ENCODE measurements around the gene NOTUM.

DNA sequence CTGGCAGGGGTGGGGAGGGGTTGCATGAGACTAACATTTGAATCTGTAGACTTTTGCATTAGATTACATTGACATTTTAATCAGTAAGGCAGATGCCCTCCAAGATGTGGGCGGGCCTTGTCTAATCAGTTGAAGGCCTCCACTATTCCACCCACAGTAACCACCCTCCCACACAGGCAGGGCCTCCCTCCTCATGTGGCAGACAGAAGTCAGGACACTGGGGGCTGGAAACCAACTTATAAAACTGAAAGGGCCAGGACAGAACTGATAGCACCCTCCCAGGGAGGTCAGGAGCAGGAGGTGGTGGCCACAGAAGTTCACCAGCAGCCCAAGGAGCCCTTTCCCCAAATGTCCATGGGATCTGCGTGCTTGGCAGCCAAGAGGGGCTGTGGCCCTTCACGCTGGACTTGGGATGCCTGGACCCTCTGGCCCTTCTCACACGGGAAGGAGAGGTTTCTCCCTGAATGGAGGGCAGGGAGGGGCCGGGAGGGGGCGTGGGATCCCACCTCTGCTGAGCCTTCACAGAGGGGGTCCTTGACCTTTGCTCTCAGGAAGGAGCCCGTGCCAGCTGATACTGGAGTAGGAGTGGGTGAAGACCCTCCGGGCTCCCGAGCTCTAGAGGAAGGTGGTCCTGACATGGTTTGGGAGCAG, 28.5 kb downstream of the NOTUM start:
- TF ChIP-seq, protein P1, sequence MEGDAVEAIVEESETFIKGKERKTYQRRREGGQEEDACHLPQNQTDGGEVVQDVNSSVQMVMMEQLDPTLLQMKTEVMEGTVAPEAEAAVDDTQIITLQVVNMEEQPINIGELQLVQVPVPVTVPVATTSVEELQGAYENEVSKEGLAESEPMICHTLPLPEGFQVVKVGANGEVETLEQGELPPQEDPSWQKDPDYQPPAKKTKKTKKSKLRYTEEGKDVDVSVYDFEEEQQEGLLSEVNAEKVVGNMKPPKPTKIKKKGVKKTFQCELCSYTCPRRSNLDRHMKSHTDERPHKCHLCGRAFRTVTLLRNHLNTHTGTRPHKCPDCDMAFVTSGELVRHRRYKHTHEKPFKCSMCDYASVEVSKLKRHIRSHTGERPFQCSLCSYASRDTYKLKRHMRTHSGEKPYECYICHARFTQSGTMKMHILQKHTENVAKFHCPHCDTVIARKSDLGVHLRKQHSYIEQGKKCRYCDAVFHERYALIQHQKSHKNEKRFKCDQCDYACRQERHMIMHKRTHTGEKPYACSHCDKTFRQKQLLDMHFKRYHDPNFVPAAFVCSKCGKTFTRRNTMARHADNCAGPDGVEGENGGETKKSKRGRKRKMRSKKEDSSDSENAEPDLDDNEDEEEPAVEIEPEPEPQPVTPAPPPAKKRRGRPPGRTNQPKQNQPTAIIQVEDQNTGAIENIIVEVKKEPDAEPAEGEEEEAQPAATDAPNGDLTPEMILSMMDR (tag by site-specific recombination; IDR thresholded peaks at IDR 0.05), result no peak
- TF ChIP-seq ZNF274 (IDR thresholded peaks at IDR 0.05; ENCODE audit: low read length), result no peak
- TF ChIP-seq ZNF274 (tag by site-specific recombination; IDR thresholded peaks at IDR 0.05; ENCODE audit: borderline replicate concordance), result no peak
- TF ChIP-seq ZBTB20 (tag by site-specific recombination; IDR thresholded peaks at IDR 0.05), result no peak
- no peak for TF ChIP-seq ZFP3 (tag by site-specific recombination; IDR thresholded peaks at IDR 0.05; ENCODE audit: low read depth)
- TF ChIP-seq ZNF155 (tag by site-specific recombination; IDR thresholded peaks at IDR 0.05), result no peak
- no peak for TF ChIP-seq ZNF335 (tag by site-specific recombination; conservative IDR thresholded peaks at IDR 0.05)
- no peak for TF ChIP-seq ZNF398 (tag by site-specific recombination; IDR thresholded peaks at IDR 0.05)
- TF ChIP-seq ZNF324 (tag by site-specific recombination; IDR thresholded peaks at IDR 0.05), result no peak
- TF ChIP-seq ELK4 (IDR thresholded peaks at IDR 0.05; ENCODE audit: borderline replicate concordance, low read depth, low read length), result no peak
- TF ChIP-seq ZNF555 (tag by site-specific recombination; conservative IDR thresholded peaks at IDR 0.05), result no peak
- no peak for TF ChIP-seq ZNF140 (tag by site-specific recombination; IDR thresholded peaks at IDR 0.05)
- peak; percentile 91 for TF ChIP-seq EGR2 (tag by site-specific recombination; IDR thresholded peaks at IDR 0.05; ENCODE audit: low read depth)
- TF ChIP-seq, protein P2, sequence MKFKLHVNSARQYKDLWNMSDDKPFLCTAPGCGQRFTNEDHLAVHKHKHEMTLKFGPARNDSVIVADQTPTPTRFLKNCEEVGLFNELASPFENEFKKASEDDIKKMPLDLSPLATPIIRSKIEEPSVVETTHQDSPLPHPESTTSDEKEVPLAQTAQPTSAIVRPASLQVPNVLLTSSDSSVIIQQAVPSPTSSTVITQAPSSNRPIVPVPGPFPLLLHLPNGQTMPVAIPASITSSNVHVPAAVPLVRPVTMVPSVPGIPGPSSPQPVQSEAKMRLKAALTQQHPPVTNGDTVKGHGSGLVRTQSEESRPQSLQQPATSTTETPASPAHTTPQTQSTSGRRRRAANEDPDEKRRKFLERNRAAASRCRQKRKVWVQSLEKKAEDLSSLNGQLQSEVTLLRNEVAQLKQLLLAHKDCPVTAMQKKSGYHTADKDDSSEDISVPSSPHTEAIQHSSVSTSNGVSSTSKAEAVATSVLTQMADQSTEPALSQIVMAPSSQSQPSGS (tag by site-specific recombination; IDR thresholded peaks at IDR 0.05; ENCODE audit: low read depth), result no peak
- TF ChIP-seq, protein P3, sequence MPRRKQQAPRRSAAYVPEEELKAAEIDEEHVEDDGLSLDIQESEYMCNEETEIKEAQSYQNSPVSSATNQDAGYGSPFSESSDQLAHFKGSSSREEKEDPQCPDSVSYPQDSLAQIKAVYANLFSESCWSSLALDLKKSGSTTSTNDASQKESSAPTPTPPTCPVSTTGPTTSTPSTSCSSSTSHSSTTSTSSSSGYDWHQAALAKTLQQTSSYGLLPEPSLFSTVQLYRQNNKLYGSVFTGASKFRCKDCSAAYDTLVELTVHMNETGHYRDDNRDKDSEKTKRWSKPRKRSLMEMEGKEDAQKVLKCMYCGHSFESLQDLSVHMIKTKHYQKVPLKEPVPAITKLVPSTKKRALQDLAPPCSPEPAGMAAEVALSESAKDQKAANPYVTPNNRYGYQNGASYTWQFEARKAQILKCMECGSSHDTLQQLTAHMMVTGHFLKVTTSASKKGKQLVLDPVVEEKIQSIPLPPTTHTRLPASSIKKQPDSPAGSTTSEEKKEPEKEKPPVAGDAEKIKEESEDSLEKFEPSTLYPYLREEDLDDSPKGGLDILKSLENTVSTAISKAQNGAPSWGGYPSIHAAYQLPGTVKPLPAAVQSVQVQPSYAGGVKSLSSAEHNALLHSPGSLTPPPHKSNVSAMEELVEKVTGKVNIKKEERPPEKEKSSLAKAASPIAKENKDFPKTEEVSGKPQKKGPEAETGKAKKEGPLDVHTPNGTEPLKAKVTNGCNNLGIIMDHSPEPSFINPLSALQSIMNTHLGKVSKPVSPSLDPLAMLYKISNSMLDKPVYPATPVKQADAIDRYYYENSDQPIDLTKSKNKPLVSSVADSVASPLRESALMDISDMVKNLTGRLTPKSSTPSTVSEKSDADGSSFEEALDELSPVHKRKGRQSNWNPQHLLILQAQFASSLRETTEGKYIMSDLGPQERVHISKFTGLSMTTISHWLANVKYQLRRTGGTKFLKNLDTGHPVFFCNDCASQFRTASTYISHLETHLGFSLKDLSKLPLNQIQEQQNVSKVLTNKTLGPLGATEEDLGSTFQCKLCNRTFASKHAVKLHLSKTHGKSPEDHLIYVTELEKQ (tag by site-specific recombination; IDR thresholded peaks at IDR 0.05; ENCODE audit: borderline replicate concordance), result no peak

Measured in HEK293 (cell line).